AG08395 (cell line): Measurements from ENCODE around the gene GCLM.

Source experiments
- DNase-seq: peaks from one replicate; pipeline ENCODE4 v3.0.0; 2012; ENCODE audit warnings: mixed read lengths, low spot score

The GCLM gene

GRCh38 chr1:93846206-93846991, 62.8 kb downstream of the GCLM start:
- peak; percentile 78 for DNase-seq

- peak; percentile 63 for DNase-seq
Observed at GRCh38 chr1:93845538-93846205, 63.6 kb downstream of the GCLM start.

GRCh38 chr1:93844262-93845045, 64.8 kb downstream of the GCLM start:
- peak; percentile 78 for DNase-seq

- DNase-seq, result peak; percentile 48
Observed at GRCh38 chr1:93842750-93843500, 66.3 kb downstream of the GCLM start.

- no peak for DNase-seq
Observed at GRCh38 chr1:93841771-93842170, 67.5 kb downstream of the GCLM start.

- DNase-seq, result no peak
Observed at GRCh38 chr1:93840956-93841482, 68.2 kb downstream of the GCLM start.

- no peak for DNase-seq
Observed at GRCh38 chr1:93839753-93840152, 69.5 kb downstream of the GCLM start.

GRCh38 chr1:93839307-93839706, 69.9 kb downstream of the GCLM start:
- peak; percentile 84 for DNase-seq

GRCh38 chr1:93837961-93838360, 71.3 kb downstream of the GCLM start:
- DNase-seq, result no peak
